ENCODE data around the gene TERT.

The TERT gene

DNA sequence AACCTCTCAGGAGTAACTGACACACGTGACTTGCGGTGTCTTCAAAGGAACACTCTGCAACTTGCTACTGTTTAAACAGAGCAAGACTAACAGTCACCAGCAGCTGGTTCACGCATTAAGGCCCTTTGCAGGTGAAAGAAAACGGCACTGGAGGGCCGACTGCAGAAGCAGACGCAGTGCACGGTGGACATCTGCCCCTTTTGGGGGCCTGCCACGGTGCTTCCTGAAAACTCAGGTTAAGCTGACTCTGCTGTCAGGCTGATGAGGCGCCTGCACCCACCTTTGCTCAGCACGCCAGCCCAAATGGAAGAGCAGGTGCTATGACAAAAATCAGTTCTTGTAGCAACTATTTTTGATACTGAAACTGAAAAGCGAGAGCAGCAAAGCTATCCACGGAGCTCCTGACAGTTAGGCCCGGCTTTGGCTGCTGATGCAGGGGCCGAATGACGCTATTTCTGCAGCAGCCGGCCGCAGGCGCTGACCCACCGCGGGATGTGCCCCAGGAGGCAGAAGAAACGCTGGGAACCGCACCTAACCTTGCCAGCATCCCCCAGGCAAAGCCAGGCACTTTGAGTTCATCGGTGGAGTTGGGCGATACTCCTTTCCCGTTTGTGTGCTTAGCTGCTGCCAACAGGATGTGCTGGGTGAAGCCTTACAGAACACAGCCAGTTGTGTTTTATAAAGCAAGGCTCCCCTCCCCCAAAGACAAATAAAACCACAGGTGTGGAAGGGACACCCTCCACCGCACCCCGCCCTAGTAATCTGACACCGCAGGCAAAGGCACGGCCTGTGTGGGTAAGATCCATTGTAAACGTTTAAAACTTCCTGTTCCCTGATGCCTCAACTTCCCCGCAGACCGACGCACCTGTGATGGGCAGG is 21.1 kb upstream of the TERT start:
- Histone ChIP-seq H3K27ac (no peak overlapping the region), H3K4me1 (peaks cover 0 to 7% (median 2%) of the 10 kb centered on the region in 4 donors), H3K27me3 (peaks cover 0 to 13% of the 10 kb centered on the region in 2 donors), H3K4me3 (no peak overlapping the region), H3K36me3 (peaks cover 35 to 39% (median 36%) of the 10 kb centered on the region in 3 donors), H3K9me3 (no peaks in the 10 kb centered on the region)
- intact Hi-C loops (cut with DNase I; ENCODE audit: low total_unique reads), result no loop called here
- TF ChIP-seq, protein P1, sequence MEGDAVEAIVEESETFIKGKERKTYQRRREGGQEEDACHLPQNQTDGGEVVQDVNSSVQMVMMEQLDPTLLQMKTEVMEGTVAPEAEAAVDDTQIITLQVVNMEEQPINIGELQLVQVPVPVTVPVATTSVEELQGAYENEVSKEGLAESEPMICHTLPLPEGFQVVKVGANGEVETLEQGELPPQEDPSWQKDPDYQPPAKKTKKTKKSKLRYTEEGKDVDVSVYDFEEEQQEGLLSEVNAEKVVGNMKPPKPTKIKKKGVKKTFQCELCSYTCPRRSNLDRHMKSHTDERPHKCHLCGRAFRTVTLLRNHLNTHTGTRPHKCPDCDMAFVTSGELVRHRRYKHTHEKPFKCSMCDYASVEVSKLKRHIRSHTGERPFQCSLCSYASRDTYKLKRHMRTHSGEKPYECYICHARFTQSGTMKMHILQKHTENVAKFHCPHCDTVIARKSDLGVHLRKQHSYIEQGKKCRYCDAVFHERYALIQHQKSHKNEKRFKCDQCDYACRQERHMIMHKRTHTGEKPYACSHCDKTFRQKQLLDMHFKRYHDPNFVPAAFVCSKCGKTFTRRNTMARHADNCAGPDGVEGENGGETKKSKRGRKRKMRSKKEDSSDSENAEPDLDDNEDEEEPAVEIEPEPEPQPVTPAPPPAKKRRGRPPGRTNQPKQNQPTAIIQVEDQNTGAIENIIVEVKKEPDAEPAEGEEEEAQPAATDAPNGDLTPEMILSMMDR (IDR thresholded peaks at IDR 0.05), result no peak
- DNase-seq, result peak; percentile 17 to 43

DNA sequence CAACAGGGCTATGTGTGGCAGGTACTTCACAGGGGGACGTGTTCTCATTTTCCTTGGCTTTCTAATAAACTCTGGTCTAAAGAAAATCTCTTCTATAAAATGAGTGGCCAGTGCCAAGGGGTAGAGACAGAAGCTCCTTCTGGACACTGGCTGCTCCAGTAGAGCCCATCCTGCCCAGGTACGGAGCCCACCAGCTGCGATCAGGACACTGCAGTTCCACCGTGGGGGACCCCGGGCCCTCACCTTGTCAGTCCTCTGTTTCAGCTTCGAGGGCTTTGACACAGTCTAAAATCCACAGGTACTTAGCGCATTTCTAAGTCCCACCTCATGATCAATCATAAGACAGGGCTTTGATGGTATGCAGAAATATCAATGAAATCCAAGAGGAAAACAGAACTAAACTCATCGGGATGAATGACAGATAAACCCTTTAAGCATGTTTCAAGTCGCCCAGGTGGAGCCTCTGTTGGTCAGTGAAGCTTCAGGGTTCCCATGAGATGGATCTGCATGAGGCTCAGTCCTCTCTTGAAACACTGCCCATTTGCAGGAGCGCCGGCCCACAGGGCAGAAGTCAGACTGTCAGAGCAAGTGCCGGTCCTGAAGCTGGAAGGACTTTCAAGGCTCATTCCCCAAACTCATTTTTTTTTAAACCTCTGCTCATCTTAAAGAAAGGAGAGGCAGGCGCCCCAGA is 20.3 kb upstream of the TERT start:
- H3K36me3 ChIP-seq, result peaks cover 27 to 31% (median 28%) of the 10 kb centered on the region in 3 donors
- H3K9me3 ChIP-seq, result no peaks in the 10 kb centered on the region
- H3K27ac ChIP-seq, result no peak overlapping the region
- peaks cover 0 to 20% of the 10 kb centered on the region in 2 donors for H3K27me3 ChIP-seq
- H3K4me1 ChIP-seq, result peaks cover 0 to 7% (median 2%) of the 10 kb centered on the region in 4 donors
- DNase-seq, result peak; percentile 11 to 53
- intact Hi-C loops (cut with DNase I; ENCODE audit: low total_unique reads), result no loop called here
- no peak overlapping the region for H3K4me3 ChIP-seq
- TF ChIP-seq, protein P1 (IDR thresholded peaks at IDR 0.05), result no peak

DNA sequence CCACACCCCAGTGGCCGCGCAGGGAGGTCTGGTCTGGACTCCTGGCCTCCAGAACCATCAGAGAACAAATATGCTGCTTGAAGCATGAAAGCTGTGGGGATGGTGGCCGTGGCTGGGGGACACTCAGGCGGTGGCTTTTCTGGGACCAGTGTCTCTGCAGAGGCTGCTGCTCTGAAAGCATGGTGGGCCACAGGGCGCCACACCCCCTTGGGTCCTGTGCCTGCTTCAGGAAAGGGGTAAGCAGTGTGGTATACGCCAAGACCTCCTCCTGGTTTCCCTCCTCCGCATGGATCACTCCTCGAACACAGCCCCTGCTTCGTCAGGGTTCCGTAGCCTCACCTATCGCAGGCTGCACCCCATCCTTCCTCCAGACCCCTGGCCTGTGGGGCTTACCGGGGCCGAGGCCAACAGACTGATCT is 19.7 kb upstream of the TERT start:
- TF ChIP-seq, protein P1 (IDR thresholded peaks at IDR 0.05), result no peak
- Histone ChIP-seq H3K9me3 (no peaks in the 10 kb centered on the region), H3K36me3 (peaks cover 21 to 25% (median 22%) of the 10 kb centered on the region in 3 donors), H3K4me3 (no peak overlapping the region), H3K4me1 (peaks cover 0 to 7% (median 2%) of the 10 kb centered on the region in 4 donors), H3K27me3 (peaks cover 0 to 23% of the 10 kb centered on the region in 2 donors), H3K27ac (no peak overlapping the region)
- DNase-seq, result peak in 1 of 2 donors; percentile 57
- intact Hi-C loops (cut with DNase I; ENCODE audit: low total_unique reads), result no loop called here

DNA sequence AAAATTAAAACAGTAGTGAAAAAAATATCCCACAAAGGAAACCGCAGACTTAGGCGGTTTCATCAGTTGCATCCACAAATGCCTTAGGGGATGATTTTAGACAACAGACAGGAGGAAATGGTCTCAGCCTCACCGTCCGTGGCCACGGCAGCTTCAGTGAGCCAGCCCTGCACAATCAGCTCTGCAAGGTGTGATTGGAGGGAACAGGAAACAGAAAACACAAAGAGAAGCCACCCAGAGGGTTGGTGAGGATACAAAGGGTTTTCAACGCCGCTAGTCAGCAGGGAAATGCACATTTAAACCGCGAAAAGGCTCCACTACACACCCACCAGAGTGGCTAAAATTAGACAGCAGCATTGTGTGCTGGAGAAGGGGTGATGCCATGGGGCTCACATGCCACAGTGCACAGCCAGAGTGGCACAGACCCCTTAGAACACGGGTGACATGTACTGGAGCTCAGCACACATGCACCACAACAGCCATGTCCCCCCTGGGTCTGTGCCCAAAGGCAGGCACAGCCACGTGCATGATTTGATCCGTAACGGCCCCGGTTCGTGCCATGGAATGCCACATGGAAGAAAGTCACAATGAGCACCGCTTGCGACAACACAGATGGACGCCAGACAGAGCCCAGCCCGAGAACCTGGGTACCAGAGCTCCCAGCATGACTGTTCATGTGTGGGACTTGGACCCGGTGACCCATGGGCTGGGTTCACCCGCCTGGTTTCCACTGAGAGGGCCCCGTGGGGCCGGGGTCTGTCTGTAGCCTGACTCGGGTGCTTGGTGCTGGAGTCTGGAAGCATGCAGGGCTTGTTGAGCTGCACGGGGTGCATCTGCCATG is 18.3 kb upstream of the TERT start:
- Histone ChIP-seq H3K36me3 (peaks cover 8 to 12% (median 9%) of the 10 kb centered on the region in 3 donors), H3K9me3 (no peaks in the 10 kb centered on the region), H3K27ac (no peak overlapping the region), H3K4me1 (peaks cover 0 to 7% (median 2%) of the 10 kb centered on the region in 4 donors), H3K27me3 (peaks cover 0 to 27% of the 10 kb centered on the region in 2 donors), H3K4me3 (no peak overlapping the region)
- DNase-seq, result peak in 1 of 2 donors; percentile 48
- TF ChIP-seq, protein P1 (IDR thresholded peaks at IDR 0.05), result no peak
- intact Hi-C loops (cut with DNase I; ENCODE audit: low total_unique reads), result no loop called here

DNA sequence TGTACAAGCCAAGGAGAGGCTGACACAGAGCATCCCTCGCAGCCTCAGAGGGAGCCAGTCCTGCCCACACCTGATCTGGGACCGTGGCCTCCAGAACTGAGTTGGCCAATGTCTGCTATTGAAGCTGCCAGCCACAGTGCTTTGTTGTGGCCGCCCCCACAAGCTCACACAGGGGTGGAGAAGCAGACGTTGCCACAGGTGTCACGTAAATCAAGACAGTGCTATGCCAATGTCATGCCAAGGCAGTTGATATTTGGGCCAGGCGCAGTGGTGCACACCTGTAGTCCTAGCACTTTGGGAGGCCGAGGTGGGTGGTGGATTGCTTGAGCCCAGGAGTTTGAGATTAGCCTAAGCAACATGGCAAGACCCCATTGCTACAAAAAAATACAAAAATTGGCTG is 17.3 kb upstream of the TERT start:
- peaks cover 0 to 27% of the 10 kb centered on the region in 2 donors for H3K27me3 ChIP-seq
- DNase-seq, result no peak
- no peak overlapping the region for H3K27ac ChIP-seq
- TF ChIP-seq, protein P1 (IDR thresholded peaks at IDR 0.05), result no peak
- intact Hi-C loops (cut with DNase I; ENCODE audit: low total_unique reads), result no loop called here
- H3K36me3 ChIP-seq, result peaks cover 0 to 1% (median 0%) of the 10 kb centered on the region in 3 donors
- H3K9me3 ChIP-seq, result no peaks in the 10 kb centered on the region
- H3K4me1 ChIP-seq, result peaks cover 0 to 7% (median 2%) of the 10 kb centered on the region in 4 donors
- no peak overlapping the region for H3K4me3 ChIP-seq
